D341Med (cell line): ENCODE data around the gene GUCY2F.

Experiments used
- DNase-seq: peaks from one replicate; pipeline ENCODE4 v3.0.0; 2012; ENCODE audit warnings: low spot score

GUCY2F gene

DNA sequence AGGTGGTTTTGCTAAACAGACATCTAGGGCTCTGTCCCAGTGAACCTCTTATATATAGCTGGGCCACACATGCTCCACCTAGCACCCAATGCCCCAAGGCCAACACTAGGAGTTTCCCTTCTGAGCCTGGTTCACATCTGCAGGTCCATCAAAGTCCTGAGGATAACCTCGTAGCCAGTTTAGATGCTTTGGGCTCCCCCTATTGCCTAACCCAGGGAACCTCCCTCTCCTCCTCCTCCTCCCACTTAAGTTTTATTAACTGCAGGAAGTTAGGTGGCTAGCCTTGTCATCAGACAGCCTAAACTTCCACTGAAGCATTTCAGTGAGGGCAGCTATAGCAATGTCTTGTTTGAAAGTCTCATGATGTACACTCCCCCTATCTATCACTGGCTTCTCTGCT lies 88.0 kb downstream of the GUCY2F start:
- no peak for DNase-seq

DNA sequence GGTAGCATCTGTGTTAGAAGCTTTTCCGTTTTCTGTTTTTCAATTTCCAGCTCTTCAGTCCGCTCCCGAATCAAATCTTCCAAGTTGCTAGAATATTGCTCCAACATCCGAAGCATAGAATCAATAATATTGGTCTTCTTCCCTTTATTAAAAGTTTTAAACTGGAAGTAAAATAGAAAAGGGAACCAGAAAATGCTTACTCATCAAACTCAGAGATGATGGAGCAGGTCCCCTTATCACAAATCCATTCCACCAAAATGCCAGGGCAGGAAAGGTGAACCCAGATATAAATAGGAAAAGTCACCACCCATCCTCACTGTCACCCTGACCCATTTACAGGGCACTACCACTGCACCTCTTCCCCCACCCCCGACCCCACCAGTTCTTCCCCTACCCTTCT lies 89.0 kb downstream of the GUCY2F start:
- no peak for DNase-seq

DNA sequence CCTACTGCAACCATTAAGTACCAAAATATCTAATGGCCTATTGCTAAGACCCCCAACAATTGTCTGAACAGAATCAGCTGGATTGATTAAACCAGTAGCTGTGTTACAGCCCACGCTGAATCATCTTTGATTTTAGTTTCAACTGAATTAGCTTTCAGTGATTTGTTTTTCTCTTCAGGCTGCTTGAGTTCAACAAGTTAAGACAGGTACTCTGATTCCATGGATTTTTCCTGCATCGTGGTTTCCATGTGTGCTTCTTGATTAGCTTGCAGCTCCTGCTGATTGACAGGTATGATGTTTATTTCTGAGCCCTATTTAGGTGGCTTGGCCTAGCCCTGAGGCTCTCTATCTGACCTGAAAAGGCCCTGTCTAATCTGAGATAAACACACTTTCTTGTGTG lies 91.3 kb downstream of the GUCY2F start:
- DNase-seq, result no peak

DNA sequence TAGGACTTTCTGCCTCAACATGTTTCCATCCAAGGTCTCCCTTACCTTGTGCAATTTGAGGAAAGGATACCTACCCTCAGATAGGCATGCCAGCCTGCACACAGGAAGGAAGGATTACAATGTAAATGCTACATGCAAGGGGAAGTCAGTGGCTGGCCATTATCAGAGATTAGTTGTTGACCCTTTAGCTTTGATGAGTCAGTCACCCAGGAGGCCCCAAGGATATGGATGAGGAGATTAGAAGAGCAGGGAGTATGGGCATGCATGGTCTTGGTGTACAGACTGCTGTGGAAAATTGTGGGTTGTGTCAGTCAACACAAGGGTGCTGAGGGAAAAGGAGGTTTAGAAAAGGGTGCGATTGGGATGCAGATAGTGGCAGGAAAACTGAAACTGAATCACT lies 92.0 kb downstream of the GUCY2F start:
- no peak for DNase-seq

DNA sequence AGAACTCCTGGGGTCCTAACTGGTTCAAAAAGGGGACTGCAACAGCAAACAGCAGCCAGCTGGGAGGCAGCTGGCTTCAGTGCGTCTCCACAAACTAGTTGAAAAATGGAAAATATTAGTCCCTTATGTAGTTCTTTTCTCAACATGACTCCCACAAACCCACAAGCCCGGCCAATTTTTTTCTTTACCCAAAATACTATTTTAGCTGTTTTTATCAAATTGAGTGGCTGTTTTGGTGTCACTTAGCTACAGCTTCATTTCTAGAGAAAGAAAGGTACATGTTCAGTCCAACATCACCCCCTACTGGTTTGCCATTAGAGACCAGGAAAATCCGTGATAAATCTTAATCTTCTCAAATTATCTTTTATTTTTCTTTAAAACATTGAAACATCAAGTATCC lies 97.2 kb downstream of the GUCY2F start:
- DNase-seq, result no peak

DNA sequence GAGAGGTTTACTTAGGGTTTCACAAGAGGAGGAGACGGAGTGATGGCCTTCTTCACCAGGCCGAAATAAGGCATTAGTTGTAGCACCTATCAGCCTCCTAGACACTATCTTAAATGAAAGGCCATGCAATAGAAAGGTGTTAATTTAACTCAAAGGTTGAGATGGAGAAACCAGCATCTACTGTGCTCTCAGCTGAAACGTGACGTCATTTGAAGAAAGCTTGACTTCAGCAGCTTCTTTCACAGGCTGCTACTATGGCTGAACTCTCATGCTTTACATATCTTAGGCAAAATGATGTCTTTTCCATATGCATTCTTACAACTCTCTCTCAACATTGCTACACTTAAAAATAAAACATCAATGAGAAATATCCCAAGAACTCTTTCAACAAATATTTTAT lies 99.6 kb downstream of the GUCY2F start:
- no peak for DNase-seq

DNA sequence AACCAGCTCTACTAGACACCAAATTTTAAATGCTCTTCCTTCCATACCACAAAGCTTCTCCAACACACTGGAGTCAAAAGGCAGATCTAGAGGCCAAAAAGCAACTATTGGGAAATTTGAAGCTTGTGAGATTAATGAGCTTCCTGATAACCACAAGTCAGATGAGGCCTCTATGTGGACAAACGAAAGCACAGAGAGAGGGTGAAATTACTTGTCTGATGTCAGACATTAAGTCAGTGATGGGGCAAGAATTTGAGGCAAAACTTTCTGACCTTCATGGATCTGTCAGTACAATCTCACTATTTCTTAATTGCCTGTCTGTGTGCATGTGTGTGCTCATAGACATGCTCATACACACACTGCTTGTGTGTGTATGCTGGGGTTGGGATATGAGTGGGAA lies 103.6 kb downstream of the GUCY2F start:
- no peak for DNase-seq

DNA sequence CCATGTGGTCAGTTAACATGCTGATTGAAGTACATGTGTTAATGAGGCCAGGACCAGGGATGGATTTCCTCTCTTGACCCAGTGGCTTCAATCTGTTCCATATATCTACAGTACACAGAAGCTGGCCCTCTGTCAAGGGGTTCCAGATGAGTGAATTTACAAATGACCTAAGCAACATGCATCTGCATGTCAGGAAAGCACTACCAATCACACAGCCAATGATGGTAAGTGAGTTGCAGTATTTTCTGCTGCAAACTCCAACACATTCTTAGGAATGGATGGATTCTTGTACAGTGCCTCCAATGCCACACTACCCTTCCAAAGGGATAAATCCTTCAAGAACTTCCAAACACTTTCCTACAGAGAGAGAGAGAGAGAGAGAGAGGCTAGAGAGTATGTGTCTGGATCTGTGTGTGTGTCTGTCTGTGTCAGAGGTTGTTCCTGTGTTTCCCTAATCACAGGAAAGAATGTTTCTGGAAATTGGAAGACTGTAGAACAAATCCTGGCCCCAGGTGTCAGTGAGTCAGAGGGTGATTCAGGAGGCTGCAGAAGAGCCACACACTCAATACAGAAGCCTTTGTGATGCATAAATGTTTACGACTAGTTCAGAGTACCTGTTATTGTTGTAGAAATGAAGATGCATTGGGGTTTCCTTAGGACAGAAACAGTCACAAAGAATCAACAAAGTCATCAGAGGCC lies 107.5 kb downstream of the GUCY2F start:
- no peak for DNase-seq

DNA sequence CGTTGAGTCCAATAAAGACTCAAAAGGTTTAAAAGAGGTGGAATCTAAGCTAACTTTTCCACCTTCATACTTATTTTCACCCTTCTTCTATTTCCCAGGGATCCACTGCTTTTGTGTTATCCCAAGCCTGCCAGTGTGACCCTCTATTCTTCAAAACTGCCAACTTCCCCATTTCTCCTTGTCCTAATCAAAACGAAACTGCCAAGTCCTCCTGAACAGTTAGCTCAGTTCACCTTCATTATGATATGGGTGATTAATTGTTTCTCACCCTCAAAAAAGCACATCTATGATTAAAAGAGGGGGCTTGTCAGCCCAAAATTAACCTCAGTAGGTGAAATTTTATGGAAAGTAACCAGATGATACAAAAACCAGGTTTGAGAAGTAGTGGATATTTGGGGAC lies 108.4 kb downstream of the GUCY2F start:
- no peak for DNase-seq

DNA sequence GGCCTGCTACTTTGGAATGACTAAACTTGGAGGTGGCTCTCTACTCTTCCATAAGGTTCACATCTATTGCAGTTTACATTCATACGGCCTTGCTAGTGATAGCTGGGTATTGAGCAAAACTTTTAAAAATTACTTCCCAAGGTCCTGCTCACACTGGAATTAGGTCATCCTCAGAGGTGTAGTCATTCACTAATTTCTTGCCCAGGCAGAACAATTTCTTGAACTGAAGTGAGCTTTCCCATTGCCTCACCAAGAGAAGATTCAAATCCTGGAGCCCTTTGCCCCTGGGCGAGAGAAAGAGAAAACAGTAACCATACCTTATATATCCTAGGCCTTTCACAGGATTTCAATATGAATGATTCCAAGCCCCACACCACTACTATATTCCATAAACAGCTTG lies 109.2 kb downstream of the GUCY2F start:
- no peak for DNase-seq

DNA sequence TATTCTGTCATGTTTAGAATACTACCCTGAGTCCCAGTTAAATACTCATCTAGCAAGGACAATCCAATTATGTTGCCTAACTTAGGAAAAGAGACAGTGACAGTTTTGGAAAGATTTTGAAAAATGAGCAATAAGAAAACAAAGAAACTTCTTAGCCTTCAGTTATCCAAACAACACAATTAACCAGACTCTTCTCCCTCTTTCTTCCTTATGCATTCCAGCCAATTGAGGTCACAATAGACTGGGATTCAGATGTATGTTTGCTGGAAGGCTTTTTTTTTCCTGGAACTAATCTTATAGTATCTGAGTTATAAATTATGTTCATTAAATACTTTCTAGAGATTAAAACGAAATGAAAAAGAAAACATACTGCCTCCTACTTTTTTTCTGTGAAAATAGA lies 109.6 kb downstream of the GUCY2F start:
- DNase-seq, result no peak

DNA sequence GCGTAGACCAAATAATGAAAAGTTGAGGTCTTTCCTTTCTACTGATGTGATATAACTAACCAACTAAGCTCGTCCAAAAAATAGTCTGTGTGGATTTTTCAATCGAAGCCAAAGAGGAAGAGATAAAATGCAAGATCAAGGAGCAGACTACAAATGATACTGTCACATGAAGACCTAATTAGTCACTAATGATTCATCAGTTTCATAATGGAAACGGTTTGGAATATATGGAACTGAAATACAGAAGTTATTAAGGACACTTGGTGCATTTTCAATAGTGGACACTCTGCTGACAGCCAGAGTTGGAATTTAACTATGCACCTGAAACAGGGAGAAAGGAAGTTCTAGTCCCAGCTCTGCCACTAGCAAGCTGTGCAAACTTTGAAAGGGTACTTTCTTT lies 119.8 kb downstream of the GUCY2F start:
- DNase-seq, result no peak

DNA sequence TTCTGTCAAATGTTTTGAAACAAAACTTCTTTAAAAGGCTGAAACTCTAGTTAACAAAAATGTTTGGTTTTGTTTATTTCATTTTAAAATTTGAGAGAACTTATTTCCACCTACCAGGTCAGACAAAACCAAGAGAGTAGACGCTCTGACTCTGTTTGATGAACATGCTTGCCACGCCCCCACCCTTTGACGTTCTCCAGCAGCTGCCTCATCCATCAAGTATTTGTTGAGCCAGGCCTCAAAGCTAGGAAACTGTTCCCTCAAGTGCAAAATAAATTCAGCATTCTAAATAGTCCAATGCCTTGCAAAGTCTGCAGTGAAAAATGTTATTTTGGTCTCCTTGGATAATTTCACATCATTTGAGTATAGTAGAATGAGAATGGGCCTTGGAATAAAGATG lies 121.6 kb downstream of the GUCY2F start:
- no peak for DNase-seq

DNA sequence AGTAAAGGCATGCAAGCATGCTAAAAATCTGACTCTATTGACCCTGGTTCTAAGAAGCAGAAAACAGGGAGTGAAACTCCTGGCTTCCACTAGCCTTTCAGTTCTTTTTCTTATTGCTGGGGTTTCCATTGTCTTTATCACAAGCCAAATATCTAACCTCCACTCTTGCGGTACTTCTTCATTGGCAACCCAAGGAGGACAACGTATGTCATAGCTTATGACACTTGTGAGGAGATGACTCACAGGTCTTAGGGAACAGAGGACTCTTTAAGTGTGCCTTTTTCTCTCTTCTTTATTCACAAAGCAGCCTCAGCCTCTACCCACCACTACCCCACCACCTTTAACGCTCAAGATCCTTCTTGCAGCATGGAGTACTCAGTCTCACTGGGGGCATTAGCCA lies 124.2 kb downstream of the GUCY2F start:
- DNase-seq, result no peak

DNA sequence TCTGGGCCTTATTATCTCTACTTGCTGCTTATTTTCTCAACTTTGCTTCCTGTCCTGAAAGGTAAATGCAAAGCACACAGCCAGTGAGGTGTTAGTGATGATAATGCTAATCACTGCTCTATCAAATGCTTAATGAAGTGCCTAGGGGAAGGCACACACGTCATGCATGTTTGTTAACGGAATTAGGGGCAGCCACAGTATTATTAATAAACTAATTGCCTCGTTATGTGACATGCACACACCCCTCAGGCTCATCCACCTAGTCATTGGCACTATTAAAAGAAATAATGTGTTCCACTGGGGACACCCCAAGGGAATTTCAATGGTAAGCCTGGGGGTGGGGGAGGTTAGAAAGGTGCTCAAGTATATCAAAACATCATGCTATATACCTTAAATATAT lies 125.2 kb downstream of the GUCY2F start:
- no peak for DNase-seq

DNA sequence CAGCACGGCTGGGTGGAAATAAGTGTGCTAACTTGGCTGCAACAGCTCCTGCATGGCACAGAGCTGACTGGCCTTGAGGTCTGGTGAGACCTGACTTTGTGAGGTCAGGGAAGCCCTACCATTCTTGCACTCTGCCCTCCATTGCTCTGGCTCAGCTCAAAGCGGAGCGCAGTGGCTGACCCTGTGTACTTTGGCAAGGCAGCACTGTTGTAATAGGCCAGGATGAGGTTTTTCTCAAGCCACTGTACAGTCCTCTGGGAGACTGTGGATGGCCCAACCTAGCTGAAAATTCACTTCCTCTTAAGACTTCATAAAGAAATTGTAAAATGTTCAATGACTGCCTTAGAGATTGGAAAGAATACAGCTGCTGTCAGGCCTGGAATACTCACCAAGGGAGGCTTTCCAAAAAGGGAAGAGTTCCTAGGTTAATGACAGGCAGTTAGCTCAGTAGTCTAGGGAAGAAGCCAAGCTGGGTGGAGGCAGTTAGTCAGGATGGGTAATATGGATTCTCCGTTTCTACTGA lies 129.8 kb downstream of the GUCY2F start:
- DNase-seq, result no peak

DNA sequence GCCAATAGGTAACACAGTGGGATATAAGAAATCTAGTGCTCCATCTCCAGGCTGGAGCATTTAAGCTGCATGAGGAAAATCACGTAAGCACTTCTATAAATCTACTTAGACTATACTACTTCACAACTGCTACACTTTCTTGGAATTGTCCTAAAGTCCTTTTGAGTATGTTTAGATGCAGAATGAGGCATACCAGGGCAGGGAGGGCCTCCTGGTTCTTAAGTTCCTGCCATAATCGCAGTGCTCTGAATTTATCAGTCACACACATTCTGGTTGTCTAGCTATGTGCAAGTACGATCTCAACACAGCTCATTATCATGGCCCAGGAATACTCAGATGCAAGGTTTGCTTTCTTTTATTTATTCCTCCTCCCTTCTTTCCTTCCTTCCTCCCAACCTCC lies 130.3 kb downstream of the GUCY2F start:
- no peak for DNase-seq

DNA sequence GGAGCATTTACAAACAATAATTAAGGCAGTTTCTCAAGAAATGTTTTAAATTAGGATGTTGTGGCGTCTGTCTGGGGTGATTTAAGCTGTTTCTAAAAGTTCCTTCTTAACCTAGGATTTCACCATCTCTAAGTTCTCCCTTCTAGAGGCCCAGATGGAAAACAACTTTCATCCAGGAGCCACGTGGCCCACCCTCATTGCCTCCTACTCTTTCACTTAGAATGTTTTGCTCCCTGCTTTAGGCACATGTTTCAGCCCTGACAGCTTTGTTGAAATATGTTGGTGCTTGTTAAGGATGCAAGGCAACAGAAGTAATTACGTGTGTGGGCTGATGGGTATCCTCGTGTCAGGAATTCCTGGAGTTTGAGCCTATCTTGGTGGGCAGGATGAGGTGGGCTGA lies 131.3 kb downstream of the GUCY2F start:
- no peak for DNase-seq

DNA sequence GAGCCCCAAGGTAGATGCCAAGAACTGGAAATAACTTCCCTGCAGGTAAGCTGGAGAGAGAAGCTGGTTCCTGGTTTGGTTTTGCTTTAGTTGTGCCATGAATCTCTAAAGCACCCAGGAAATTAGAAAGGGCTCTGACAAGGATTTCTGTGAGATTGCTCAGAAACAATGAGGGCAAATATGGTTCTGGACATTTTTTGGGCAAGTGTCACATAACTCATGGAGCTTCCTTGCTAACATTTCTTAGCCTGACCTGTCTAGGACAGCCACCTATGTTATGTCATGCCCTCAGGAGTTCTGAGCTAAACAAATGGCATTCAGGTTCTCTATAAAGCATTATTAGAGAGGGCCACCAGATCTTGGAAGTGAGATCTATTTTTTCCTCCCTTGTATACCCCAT lies 131.8 kb downstream of the GUCY2F start:
- no peak for DNase-seq

DNA sequence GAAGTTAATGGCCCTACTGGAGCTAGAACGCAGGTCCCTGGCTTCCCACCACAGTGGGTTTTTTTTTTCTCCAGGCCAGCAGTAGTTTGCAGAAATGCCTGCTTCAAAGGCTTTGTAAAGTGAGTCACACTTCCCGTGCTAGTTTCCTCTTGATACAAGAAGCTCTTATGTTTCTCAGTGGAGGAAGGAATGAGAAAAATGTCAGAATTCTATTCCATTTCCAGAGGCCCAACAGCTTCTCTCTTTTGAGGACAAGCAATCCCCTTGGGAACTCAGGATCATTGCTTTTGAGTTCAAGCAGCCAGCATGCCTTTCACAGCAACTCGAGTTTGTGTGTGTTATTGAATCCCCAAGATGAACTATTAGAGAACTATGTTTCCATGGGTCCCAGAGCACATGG lies 134.3 kb downstream of the GUCY2F start:
- DNase-seq, result no peak

DNA sequence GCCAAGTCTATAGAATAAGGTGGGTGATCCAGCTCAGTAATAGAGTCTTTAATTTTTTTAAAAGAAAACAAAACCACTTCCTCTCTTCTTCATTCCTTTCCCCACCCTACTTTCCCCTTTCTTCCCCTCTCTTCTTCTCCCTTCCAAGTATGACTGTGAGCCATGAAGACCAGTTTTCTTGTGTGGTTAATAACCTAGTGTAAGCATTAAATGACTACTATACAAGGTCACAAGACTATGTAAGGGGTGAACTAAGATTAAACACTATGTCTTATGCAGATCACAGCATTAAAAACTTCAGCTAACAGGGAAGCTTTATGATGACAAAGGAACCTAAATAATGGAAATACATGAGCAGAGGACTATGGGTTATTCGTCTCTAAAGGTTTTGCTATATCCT lies 135.4 kb downstream of the GUCY2F start:
- DNase-seq, result no peak

DNA sequence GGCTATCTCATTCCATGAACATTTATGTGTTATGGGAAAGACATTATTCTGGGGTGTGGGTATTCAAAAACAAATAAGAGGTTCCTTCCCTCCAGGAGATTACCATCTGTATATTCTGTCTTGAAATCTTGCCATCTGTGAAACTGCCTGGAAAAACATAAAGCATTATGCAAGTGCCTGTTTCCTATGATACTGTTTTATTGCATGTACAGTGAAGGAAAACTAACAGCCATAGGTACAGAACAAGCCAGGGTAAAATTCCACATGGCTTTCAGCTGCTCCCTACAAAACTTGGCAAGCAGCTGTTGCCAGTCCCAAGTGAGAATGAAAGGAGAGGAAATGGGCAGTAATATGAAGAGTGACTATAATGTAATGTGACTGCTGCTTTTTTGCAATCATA lies 136.0 kb downstream of the GUCY2F start:
- DNase-seq, result no peak

DNA sequence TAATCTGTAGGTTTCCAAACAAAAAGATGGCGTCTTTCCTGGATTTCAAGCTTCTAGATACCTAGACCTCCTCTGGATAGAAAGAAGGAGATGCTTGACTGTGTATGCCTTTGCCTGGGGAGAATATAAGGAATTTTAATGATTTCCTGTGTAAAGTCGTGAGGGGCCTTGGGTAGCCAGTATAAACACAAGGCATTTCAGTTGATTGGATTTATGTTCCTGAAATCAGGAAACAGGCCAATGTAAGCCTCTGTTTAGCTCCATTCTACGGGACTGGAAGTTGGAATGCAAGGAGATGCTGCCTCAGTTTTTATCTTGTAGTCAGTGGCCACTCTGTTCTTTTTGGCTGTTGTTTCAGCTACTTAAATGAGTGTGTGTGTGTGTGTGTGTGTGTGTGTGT lies 137.2 kb downstream of the GUCY2F start:
- no peak for DNase-seq

DNA sequence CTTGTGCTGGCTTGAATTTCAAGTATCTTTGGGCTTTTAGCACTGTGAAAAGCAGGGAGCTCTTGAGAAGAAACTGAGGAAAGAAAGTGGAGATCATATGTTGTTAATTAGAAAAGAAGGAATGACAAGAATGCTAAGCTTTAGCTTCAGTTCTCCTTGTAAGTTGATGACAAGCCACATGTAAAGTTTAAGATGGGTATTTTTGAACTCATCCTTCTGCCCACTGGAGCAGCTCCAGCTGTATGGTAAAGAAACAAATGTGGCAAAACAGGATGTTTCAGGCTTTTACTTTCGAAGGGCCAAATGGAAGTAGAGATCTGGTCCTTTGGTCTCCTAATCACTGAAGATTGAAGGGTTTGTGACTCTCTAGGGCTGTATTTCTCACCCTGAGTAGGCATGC lies 137.8 kb downstream of the GUCY2F start:
- no peak for DNase-seq

DNA sequence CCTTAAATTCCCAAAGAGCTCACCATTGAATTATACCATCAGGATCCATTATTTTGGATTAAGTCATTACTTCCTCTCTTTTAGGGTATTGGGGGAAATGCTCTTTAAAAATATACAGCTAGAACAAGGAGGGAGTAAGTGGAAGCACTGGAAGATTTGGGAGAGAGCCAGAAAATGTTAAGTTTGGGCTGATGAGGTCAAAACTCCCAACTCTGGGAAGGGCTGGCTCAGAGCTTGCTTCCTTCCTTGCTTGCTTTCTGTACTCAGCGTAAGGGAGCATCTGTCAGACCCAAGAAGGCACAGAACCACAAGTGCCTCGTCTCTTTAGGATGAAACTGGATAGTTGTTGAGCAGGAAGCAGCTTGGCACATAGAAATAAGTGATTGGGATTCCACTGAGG lies 138.2 kb downstream of the GUCY2F start:
- no peak for DNase-seq
